RWPE1 (cell line): ENCODE results near the gene NCAM2.

Source experiments
- CTCF ChIA-PET: fragments of 350-600 bp; sonication (Branson Sonifier 250); formaldehyde crosslinking; extraction: SDS; loops from one replicate; lab custom pipeline; 2021; lab: Yijun Ruan, JAX
- POLR2A ChIA-PET: fragments of 400-600 bp; formaldehyde crosslinking; extraction: SDS; loops from one replicate; lab custom pipeline; 2020; ENCODE audit warnings: antibody characterized with exemption; ENCODE audit not compliant: low non-redundant PET; lab: Yijun Ruan, JAX
- DNase-seq: peaks from one replicate; pipeline ENCODE4 v3.0.0; 2012; ENCODE audit warnings: low spot score
- H3K27ac ChIP-seq: fragments of 450-650 bp; 2 replicates; pipeline ENCODE4 v1.5.1; 2017
- TF ChIP-seq, protein P1 (sequence below): fragments of 450-650 bp; conservative IDR thresholded peaks from 2 replicates; pipeline ENCODE4 v1.5.1; 2017; ENCODE audit warnings: low read depth, mild to moderate bottlenecking

The NCAM2 gene

DNA sequence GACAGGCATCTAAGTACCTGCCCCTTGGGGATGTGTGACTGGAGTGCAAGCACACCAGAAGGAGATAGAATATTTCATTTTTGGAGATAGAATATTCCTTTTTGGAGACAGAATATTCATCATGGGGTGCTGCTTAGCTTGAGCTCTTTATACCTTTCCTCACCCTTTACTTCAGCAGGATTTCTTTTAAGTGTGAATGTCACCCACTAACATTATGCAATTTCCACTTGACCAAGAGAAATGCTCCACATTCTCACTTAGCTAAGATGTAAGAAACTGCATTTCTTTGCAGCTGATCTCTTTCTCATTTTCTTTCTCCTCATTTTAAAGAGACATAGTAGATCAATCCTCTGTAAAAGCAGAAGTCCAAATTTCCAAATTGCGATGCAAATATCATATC, 436.7 kb downstream of the NCAM2 start:
- POLR2A ChIA-PET, result no interaction called here
- DNase-seq, result no peak
- CTCF ChIA-PET, result interaction anchor here (0.5 kb wide), 1 partner anchor 444 kb away, joined by 3 read pairs; no protein-coding TSS in a partner anchor
- TF ChIP-seq, protein P1, sequence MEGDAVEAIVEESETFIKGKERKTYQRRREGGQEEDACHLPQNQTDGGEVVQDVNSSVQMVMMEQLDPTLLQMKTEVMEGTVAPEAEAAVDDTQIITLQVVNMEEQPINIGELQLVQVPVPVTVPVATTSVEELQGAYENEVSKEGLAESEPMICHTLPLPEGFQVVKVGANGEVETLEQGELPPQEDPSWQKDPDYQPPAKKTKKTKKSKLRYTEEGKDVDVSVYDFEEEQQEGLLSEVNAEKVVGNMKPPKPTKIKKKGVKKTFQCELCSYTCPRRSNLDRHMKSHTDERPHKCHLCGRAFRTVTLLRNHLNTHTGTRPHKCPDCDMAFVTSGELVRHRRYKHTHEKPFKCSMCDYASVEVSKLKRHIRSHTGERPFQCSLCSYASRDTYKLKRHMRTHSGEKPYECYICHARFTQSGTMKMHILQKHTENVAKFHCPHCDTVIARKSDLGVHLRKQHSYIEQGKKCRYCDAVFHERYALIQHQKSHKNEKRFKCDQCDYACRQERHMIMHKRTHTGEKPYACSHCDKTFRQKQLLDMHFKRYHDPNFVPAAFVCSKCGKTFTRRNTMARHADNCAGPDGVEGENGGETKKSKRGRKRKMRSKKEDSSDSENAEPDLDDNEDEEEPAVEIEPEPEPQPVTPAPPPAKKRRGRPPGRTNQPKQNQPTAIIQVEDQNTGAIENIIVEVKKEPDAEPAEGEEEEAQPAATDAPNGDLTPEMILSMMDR, result no peak
- no peak overlapping the region for H3K27ac ChIP-seq

DNA sequence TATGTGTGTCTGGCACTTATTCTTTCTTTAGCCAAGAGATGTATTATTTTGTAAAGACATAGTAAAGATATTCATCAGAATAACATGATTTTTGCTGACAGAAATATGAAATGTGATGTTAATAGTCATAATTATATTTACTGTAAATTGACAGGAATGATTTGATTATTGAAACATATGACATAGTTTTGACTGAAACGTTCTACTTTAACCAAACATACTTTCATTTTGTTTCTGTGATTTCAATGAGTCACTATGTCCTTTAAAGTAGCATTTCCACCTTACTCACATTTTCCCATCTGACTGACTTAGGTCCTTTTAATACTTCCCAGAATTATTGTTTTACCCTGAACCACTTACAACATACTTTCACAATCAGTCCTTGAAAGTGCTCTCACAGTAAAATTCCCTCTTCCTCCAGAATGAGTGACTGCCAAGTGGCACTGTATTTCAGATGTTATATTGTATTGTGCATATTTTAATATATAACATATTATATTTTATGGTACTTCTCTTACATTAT, 437.9 kb downstream of the NCAM2 start:
- DNase-seq, result no peak
- TF ChIP-seq, protein P1, result no peak
- no peak overlapping the region for H3K27ac ChIP-seq
- ChIA-PET POLR2A (no interaction called here), CTCF (no interaction called here)

DNA sequence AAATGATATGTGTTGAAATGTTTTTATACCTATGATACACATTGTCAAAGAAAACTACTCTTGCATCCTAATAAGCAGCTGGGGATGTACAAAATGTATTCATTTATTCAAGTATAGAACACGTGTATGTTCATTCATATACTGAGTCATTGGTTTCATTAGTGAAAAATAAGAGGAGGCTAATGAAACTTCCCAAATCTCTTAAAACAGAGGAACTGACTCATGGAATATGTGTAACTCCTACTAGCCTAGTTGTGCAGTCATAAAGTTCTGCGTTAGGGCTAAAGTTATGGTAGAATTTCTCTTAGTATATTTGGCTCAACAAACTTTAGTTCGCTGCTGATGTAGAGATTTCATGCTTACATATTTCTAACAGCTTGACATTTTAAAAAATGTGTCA, 441.6 kb downstream of the NCAM2 start:
- POLR2A ChIA-PET, result no interaction called here
- TF ChIP-seq, protein P1, result no peak
- no peak for DNase-seq
- CTCF ChIA-PET, result no interaction called here
- no peak overlapping the region for H3K27ac ChIP-seq

DNA sequence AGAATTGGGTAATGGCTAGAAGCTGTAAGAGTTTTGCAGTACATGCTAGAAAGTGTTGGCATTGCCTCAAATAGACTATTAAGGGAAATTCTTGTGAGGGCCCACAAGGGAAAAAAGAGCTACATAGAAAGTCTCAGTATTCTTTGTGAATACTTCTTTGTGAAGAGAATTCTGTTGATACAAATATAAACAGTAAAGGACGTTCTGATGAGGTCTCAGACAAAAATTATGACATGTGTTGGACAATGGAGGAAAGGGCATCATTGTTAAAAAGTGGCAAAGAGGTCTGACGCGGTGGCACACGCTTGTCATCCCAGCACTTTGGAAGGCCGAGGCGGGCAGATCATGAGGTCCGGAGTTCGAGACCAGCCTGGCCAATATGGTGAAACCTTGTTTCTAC, 458.9 kb downstream of the NCAM2 start:
- no peak overlapping the region for H3K27ac ChIP-seq
- POLR2A ChIA-PET, result no interaction called here
- CTCF ChIA-PET, result interaction anchor here (0.7 kb wide), 1 partner anchor 189 kb away, joined by 3 read pairs; no protein-coding TSS in a partner anchor
- TF ChIP-seq, protein P1, result no peak
- DNase-seq, result no peak

DNA sequence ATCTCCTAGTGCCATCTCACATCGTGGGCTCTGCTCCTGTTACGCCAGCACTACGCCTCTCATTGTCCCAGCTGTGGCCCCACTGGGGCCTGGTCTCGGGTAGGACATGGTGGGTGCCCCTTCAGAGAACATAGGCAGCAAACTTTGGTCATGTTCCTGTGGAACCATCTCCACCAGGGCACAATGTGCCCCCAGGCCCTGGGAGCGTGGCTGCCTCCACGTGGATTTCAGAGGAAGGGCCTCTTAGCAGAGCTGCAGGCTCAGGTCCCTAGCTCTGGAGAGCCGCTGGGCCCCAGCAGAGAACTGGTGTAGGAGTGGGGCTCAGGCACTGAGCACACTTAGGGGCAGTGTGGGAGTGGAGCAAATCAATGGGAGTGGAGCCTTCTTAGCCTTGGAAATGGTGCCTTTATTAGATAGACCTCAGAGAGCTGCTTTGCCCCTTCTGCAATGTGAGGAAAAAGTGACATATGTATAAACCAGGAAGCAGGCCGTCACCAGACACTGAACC, 460.0 kb downstream of the NCAM2 start:
- DNase-seq, result no peak

DNA sequence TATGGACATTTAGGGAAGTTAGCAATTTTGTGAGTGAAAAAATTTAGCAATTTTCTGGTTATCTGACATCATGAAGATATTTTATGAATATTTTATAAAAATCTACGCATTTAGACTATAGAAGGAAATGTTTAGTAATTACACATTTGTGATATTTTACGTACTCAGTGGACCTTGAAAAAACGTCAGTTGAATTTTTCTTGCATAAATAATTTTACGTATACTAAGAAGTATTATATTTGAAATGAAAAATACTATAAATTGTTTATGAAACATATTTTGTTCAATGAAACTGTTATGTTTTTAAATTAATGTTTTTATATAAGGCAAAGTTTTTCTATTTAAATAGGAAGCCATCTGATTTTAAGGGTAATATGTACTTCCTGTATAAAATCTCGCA, 462.8 kb downstream of the NCAM2 start:
- TF ChIP-seq, protein P1, result no peak
- no peak overlapping the region for H3K27ac ChIP-seq
- POLR2A ChIA-PET, result no interaction called here
- no peak for DNase-seq
- CTCF ChIA-PET, result no interaction called here

More for the DNA sequence above, 460.0 kb downstream of the NCAM2 start:
- POLR2A ChIA-PET, result no interaction called here
- no peak overlapping the region for H3K27ac ChIP-seq
- TF ChIP-seq, protein P1, result no peak
- CTCF ChIA-PET, result no interaction called here
